ENCODE data around the gene BUD23.

The BUD23 gene

DNA sequence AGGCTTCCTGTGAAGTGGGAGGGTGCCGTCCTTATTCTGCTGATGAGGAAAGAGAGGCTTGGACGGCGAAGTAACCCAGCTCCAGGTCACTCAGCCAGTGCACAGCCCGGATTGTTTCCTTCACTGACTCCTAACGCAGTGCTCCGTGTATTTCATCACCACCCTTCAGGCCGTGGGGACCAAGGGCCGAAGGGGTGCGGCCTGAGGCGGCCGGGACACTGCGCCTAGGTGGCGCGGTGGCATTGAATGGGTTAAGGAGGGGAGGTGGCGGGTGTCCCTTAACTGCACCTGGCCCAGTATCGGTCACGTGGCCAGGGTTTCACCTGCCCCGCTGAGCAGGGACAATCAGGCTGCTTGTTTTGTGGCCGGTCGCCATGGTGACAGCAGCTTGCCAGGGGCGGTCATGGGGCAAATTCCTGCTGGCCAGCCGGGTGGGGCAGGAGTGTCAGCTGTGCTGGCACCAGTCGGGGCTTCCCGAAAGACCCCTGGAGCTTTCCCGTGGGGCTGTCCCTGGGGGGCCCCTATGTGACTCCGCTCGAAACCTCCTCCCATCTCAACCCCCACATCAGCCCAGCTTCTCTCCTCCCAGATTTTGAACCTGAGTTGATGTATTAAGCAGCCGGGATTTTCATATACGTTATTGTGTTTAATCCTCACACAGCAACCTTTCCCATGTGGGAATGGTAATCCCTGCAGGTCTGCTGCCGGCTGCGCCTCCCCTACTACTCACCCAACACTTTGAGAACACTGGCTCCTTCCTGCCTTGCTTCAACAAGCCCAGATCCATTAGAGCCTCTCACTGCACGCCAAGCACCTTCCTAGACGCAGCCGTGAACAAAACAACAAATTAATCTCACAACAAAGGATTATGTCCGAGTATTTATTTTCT, 59.6 kb downstream of the BUD23 start:
- H3K4me3 ChIP-seq (ENCODE audit: low read depth, low read length): no peak overlapping the region
- no peak for TF ChIP-seq POLR2A (IDR thresholded peaks at IDR 0.05; ENCODE audit: extremely low read depth, insufficient read length)
- TF ChIP-seq MYC (IDR thresholded peaks at IDR 0.05; ENCODE audit: low read depth, low read length): no peak
- TF ChIP-seq, protein P1, sequence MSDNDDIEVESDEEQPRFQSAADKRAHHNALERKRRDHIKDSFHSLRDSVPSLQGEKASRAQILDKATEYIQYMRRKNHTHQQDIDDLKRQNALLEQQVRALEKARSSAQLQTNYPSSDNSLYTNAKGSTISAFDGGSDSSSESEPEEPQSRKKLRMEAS (IDR thresholded peaks at IDR 0.05; ENCODE audit: low read depth, low read length): no peak
- TF ChIP-seq, protein P2, sequence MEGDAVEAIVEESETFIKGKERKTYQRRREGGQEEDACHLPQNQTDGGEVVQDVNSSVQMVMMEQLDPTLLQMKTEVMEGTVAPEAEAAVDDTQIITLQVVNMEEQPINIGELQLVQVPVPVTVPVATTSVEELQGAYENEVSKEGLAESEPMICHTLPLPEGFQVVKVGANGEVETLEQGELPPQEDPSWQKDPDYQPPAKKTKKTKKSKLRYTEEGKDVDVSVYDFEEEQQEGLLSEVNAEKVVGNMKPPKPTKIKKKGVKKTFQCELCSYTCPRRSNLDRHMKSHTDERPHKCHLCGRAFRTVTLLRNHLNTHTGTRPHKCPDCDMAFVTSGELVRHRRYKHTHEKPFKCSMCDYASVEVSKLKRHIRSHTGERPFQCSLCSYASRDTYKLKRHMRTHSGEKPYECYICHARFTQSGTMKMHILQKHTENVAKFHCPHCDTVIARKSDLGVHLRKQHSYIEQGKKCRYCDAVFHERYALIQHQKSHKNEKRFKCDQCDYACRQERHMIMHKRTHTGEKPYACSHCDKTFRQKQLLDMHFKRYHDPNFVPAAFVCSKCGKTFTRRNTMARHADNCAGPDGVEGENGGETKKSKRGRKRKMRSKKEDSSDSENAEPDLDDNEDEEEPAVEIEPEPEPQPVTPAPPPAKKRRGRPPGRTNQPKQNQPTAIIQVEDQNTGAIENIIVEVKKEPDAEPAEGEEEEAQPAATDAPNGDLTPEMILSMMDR (IDR thresholded peaks at IDR 0.05; ENCODE audit: low read depth, low read length): no peak
- no peak for DNase-seq (ENCODE audit: low read depth)

DNA sequence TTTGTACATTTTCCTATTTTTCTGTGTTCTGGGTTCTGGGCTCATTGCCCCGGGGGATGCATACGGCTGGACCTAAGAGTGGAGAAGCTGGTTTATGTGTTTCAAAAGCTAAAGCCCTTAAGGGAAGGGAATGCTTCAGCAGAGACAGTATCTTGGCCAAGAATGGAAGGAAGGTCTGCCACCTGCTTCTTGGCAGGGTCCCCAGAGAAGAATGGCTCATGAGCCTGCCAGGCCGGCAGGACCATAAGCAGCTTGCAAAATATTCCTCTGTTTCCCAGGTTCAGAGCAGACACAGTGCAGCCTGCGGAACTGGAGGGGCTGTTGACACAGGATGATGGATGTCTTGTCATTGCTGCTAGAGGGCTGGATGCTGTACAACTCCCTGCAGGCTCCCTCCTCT, 63.0 kb downstream of the BUD23 start:
- no peak overlapping the region for H3K4me3 ChIP-seq (ENCODE audit: low read depth, low read length)
- TF ChIP-seq, protein P2 (IDR thresholded peaks at IDR 0.05; ENCODE audit: low read depth, low read length): no peak
- no peak for TF ChIP-seq MYC (IDR thresholded peaks at IDR 0.05; ENCODE audit: low read depth, low read length)
- TF ChIP-seq POLR2A (IDR thresholded peaks at IDR 0.05; ENCODE audit: extremely low read depth, insufficient read length): no peak
- TF ChIP-seq, protein P1 (IDR thresholded peaks at IDR 0.05; ENCODE audit: low read depth, low read length): no peak
- no peak for DNase-seq (ENCODE audit: low read depth)

All from NB4 (cell line).